Right ventricle myocardium superior (tissue), 1 donor: ENCODE measurements around the gene CA4. TPM values are rescaled to one million over a fixed set of nuclear protein-coding genes. Genes with fewer than 3 reads are reported as not detected.
"Not testable (repeated sequence)": the region's sequence is repeated elsewhere in the genome, so short reads cannot be mapped to it uniquely, and the experiment has no call there.

ENCODE experiments used
- ATAC-seq: fragments of 200-7000 bp; cut with Tn5 transposase; one replicate; pipeline ENCODE4 v1.9.1; 2020; ENCODE audit warnings: mild to moderate bottlenecking; ENCODE audit not compliant: poor library complexity
- DNase-seq: peaks from one replicate; pipeline ENCODE4 v3.0.0-alpha.2; 2020
- intact Hi-C: fragments of 100-400 bp; cut with DNase I; formaldehyde crosslinking; loops from one replicate; pipeline ENCODE4 v1.11.2; 2022
- total RNA-seq: library from RNA; stranded (reverse); fragmentation: NEBNext Ultra II Directional; extraction: Animal tissue kit (Norgen Biotek cat#: 25700); gene quantifications from one replicate; pipeline ENCODE4 v1.2.1, GENCODE V29; 2021
- donor health status: DM: no; HTN: yes; CAD: no; lungs with severe emphysema.

The CA4 gene
- total RNA-seq, 1 donor from 2014 or later = 15.1 TPM

GRCh38 chr17:60165971-60166370 is 16.2 kb downstream of the CA4 start:
- intact Hi-C loops = no loop called here
- no peak for DNase-seq
- ATAC-seq = no peak

- intact Hi-C loops = no loop called here
- DNase-seq = no peak
- ATAC-seq = no peak
These were observed 17.4 kb downstream of the CA4 start for GRCh38 chr17:60167065-60167741.

GRCh38 chr17:60168654-60169053 is 18.9 kb downstream of the CA4 start:
- ATAC-seq = no peak
- intact Hi-C loops = no loop called here
- no peak for DNase-seq

- DNase-seq (peak; percentile 79), ATAC-seq (peak; percentile 44)
- intact Hi-C loops = no loop called here
These were observed 20.4 kb downstream of the CA4 start for GRCh38 chr17:60169921-60170817.

GRCh38 chr17:60170835-60171752 is 21.3 kb downstream of the CA4 start:
- ATAC-seq (no peak), DNase-seq (no peak)
- intact Hi-C loops = no loop called here

- intact Hi-C loops = no loop called here
- ATAC-seq = no peak
These were observed 21.9 kb downstream of the CA4 start for GRCh38 chr17:60171753-60172079.

GRCh38 chr17:60173304-60173819 is 23.6 kb downstream of the CA4 start:
- ATAC-seq = no peak
- intact Hi-C loops = no loop called here
- no peak for DNase-seq

More at GRCh38 chr17:60171753-60172079, 21.9 kb downstream of the CA4 start:
- DNase-seq = no peak

- no peak for ATAC-seq
- intact Hi-C loops = no loop called here
These were observed 24.3 kb downstream of the CA4 start for GRCh38 chr17:60174035-60174434.

GRCh38 chr17:60174767-60175166 is 25.0 kb downstream of the CA4 start:
- ATAC-seq, DNase-seq, intact Hi-C loops: not testable (repeated sequence)

More at GRCh38 chr17:60174035-60174434, 24.3 kb downstream of the CA4 start:
- no peak for DNase-seq

- ATAC-seq, intact Hi-C loops, DNase-seq: not testable (repeated sequence)
These were observed 27.0 kb downstream of the CA4 start for GRCh38 chr17:60176763-60177162.

- DNase-seq, intact Hi-C loops, ATAC-seq: not testable (repeated sequence)
These were observed 28.4 kb downstream of the CA4 start for GRCh38 chr17:60178180-60178579.

GRCh38 chr17:60180380-60180779 is 30.6 kb downstream of the CA4 start:
- DNase-seq, ATAC-seq, intact Hi-C loops: not testable (repeated sequence)

- DNase-seq, intact Hi-C loops, ATAC-seq: not testable (repeated sequence)
These were observed 36.6 kb downstream of the CA4 start for GRCh38 chr17:60186372-60186771.

GRCh38 chr17:60186846-60187745 is 37.3 kb downstream of the CA4 start:
- DNase-seq, intact Hi-C loops, ATAC-seq: not testable (repeated sequence)

- no peak for DNase-seq
- intact Hi-C loops = no loop called here
- ATAC-seq = no peak
These were observed 39.0 kb downstream of the CA4 start for GRCh38 chr17:60188759-60189158.

GRCh38 chr17:60190032-60190431 is 40.3 kb downstream of the CA4 start:
- intact Hi-C loops, ATAC-seq, DNase-seq: not testable (repeated sequence)

GRCh38 chr17:60193032-60193431 is 43.3 kb downstream of the CA4 start:
- intact Hi-C loops, ATAC-seq, DNase-seq: not testable (repeated sequence)

- intact Hi-C loops = no loop called here
- no peak for ATAC-seq
These were observed 43.7 kb downstream of the CA4 start for GRCh38 chr17:60193482-60193881.

More at GRCh38 chr17:60193482-60193881, 43.7 kb downstream of the CA4 start:
- no peak for DNase-seq
